GM15510 (cell line): ENCODE data around the gene NEDD4L.

Source experiments
- POLR2A ChIP-seq: IDR thresholded peaks from 3 replicates; pipeline ENCODE4 v1.6.1; 2011; ENCODE audit warnings: borderline replicate concordance; ENCODE audit not compliant: insufficient read length; ENCODE audit errors: extremely low read depth

NEDD4L gene

DNA sequence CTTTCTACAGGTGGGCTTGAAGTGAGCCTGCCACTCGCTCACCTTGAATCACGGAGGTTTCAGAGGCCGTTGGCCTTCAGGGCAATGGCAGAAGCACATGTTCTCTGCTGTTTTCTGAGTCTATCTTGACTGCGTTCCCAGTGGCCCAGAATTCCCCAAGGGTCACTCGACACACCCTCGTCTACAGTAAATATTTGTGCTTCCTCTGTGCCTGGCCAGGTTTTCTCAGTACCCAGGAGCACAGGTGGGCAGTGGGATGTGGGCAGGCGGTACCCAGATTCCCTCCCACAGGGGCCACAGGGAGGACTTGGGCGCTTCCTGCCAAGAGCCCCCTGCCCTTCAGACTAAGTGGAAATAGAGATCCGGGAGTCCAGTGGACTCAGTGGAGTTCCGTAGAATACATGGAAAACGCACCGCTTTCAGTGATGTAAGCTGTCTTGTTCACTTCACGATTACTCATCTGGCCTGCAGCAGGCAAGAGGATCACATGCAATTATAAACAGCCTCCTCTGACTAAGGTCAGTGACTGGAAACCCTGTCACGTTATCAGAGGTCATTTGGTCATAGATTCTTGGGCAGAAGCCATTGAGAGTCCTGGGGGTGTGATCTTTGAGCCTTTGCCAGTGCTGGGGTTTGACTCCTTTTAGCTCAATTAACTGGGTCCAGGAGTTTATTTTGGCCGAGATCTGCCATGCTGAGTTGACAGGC lies 179.8 kb downstream of the NEDD4L start:
- TF ChIP-seq POLR2A, result no peak

DNA sequence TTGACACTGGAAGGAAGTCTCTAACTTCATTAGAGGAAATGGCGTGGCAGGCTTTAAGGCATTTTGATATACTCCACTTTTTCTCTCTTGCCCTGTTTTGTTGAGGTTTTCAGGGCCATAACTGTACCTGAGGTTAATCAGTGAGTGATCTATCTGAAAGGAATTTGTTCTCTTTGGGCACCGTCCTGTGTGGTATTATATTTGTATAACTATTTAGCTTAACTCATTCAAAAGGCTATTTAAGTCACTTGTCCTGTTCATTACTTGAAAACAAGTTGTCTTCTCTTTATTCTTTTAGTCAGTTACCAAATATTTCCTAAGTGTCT lies 180.4 kb downstream of the NEDD4L start:
- TF ChIP-seq POLR2A, result no peak

DNA sequence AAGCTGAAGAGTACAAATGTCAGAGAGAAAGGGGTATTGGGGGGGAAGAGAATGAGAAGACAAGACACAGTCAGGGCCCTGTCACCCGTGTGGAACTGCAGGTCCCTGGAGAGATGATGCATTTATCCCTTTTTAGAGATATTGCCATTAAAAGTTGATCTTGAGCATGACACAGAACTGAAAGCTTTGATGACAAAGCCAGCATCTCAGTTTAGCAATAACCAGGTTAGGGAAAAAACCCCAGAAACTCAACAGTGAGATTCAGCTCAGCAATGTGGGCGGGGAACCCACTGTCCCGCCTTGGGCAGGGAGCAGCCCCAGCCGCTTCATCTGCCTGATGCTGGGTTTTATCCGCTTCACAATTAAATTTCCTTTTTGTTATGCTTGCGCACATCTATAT lies 181.1 kb downstream of the NEDD4L start:
- no peak for TF ChIP-seq POLR2A

DNA sequence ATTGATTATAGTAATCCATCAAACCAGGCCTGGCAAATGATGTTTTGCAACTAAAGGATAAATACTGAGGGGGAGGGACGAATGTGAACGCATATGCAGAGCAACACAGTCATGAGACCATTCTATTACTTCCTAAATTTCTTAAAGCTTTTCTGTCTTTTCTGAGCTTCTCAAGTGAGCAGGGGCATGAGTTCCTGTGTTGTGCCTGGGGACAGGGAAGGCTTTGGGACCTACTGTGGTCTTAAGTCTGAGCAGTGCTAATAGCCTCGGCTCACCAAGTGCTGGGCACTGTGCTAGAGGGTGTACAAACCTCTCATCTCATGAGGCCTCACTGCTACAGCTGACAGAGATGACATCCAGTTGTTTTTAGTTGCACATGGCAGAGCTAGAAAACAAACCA lies 182.4 kb downstream of the NEDD4L start:
- TF ChIP-seq POLR2A, result no peak

DNA sequence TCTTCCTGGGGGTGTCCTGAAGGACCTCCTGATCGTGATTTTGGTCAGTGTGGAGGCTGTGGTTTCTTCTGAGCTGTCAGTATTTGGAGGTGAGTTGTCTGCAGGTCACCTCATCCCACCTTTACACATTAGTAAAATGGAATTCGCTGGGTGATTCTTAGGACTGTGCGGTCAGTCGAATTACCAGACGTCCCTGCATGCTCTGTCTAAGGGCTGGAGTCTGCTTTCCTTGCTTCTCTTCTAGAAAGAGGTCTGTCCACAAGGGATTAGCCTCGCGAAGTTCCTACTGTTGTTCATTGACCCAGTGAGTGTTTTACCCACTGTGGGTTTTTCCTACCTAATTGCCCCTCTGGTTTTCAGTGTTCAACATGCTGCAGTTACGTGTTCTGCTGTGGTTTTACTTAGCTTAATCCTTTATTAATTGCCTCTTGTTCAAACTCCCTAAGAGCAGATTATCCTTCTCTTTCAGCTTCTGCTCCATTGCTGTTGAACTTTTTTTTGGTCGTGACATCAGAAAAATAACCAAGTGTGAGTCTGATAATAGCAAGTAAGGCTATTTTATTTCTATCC lies 183.4 kb downstream of the NEDD4L start:
- TF ChIP-seq POLR2A, result no peak

DNA sequence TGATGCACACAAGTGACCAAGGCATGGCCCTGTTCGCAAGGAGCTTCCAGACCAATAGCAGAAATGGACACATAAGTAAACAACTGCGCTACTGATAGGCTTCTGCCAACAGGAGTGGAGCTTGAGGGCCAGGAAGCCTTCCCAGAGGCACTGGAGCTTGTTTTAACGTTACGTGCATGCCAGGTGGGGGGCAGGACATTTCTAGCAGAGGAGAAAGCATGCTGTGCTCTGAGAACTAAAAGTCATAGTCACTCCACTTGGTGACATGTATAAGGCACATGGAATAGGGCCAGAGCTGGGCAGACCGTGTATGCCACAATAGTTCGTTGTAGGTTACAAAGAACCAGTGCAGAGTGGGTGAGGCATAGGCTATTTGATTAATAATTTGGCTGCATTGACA lies 184.2 kb downstream of the NEDD4L start:
- TF ChIP-seq POLR2A, result no peak

DNA sequence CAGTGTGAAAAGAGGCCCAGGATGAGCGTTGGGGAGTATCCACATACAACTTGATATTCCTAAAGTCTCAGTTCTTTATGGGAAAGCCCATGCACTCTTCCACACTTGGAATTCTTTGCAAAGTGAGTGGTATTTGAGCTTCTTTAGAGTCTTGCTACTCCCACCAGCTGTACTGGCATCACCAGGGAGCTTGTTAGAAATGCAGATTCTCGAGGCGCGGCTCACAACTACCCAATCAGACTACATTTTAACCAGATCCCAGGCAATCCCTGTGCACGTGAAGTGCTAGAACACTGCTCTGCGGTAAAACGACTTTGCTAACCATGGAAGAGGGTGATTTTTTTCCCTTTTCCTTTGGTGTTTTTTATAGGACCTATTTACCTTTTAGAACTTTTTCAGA lies 184.7 kb downstream of the NEDD4L start:
- TF ChIP-seq POLR2A, result no peak

DNA sequence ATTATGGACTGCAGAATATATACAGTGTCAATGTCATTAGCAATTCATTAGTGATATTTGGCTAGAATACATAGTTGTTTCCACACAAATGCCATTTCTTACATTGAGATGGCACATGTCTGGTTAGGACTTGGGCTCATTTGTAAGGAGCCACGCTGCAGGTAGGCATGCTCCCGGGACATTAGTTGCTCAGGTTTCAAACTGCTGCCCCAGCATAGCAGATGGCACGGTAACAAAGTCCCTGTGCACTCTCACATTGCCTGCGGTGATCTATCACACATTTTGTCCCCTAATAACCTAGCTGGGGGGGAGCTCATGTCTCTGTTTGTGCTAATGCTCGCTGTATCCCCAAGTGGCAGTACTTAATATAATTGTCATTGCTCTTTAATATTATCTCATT lies 185.1 kb downstream of the NEDD4L start:
- TF ChIP-seq POLR2A, result no peak

DNA sequence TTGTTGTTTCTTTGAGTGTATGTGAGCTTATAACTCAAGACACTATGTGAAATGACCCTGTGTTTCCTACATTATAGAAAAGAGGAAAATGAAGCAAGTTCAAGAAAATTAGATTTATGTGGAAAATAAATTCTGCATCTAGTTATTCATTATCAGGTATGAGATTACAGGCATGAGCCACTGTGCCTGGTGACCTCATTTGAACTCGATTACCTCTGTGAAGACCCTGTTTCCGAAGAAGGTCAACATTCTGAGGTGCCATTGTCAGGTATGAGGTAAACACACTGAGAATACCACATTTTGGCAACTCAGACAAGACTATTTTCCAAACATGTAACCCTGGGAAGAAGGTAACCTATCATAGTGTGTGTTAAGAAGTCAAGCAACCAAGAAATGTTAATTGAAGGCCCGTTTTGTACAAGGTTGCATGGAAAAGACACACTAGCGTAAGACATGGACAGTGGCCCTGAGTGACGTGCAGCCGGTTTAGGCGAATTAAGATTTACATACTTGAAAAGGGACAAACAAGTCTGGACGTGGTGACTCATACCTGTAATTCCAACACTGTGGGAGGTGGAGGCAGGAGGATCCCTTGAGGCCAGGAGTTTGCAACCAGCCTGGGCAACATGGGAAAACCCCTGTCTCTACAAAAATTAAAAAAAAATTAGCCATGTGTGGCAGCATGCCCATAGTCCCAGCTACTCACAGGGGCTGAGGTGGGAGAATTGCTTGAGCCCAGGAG lies 186.6 kb downstream of the NEDD4L start:
- no peak for TF ChIP-seq POLR2A

DNA sequence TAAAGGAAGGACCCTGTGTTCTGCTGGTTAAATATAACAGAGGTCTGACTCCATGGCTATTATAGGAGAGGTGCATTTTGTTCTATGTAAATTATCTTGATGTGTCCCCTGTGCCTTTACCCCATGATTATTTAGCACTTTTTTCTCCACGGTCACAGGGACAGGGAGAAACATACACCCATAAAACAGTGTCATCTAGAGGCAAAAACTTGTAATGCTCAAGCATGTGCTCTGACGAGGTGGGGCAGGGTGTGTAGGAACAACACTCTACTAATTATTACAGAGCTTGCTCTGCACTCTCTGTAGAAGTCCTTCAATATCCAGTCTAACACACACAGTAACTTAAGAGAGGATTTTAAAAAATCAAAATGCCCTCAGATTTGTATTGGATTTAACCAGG lies 187.9 kb downstream of the NEDD4L start:
- no peak for TF ChIP-seq POLR2A

DNA sequence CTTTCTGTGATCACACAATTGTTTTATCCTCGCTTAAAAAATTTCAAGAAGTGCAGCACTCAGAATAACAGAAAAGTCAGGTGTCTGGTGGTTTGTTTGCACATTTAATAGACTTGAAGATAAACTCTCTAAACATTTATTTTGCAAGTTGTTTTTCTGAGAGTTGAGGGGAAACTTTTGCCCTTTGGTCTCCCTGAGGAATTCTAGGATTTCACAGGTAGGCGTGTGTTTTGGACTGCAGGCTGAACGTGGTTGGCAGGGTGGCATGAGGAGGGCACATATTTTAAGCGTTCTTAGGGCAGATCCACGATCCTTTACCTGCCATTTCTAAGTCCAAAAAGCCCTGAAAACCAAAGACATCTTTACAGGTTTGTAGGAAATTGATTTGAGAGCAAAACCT lies 188.6 kb downstream of the NEDD4L start:
- no peak for TF ChIP-seq POLR2A

DNA sequence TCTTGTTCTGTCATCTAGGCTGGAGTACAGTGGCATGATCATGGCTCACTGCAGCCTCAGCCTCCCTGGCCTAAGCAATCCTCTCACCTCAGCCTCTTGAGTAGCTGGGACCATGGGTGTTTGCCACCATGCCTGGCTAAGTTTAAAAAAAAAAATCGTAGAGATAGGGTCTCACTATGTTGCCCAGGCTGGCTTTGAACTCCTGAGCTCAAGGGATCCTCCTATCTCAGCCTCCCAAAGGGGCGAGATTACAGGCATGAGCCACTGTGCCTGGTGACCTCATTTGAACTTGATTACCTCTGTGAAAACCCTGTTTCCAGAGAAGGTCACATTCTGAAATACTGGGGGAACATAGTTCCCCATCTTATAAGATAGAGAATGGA lies 190.3 kb downstream of the NEDD4L start:
- TF ChIP-seq POLR2A, result no peak

DNA sequence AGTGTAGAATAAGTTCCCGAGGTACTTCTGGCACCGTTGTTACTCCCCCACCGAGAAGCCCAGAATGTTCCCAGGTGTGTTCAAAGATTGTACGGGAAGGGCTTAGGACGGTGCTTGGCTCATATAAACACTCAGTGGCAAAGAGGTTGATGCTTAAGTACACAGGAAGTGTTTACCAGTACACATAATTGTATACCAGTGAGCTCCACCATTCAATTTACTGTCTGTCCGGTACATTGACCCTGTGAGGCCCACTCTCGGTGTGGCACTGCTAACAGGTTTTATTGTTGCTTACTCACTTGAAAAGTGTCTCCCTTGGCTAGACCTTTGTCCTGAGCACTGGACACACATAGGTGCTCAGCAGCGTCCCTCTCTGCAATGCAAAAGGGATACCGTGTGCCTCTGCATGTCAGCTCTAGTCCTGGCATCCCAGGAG lies 191.0 kb downstream of the NEDD4L start:
- TF ChIP-seq POLR2A, result no peak

DNA sequence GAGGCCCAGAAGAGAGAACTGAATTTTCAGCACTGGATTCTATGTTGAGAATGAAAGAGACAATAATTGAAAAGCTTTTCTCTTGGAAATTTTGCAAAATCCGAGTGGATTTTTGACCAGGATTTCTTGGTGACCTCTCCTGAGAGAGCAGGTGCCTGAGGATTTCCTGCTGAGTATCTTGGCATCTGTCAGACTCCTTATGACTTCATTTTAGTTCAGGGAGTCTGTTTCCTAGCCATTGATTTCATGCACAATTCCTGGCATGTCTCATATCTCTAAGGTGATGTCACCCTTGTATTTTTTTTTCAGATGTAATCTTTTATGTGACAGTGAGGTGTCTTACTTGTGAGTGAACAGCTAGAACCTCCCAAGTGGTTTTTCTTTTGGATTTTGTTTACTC lies 195.9 kb downstream of the NEDD4L start:
- TF ChIP-seq POLR2A, result no peak

DNA sequence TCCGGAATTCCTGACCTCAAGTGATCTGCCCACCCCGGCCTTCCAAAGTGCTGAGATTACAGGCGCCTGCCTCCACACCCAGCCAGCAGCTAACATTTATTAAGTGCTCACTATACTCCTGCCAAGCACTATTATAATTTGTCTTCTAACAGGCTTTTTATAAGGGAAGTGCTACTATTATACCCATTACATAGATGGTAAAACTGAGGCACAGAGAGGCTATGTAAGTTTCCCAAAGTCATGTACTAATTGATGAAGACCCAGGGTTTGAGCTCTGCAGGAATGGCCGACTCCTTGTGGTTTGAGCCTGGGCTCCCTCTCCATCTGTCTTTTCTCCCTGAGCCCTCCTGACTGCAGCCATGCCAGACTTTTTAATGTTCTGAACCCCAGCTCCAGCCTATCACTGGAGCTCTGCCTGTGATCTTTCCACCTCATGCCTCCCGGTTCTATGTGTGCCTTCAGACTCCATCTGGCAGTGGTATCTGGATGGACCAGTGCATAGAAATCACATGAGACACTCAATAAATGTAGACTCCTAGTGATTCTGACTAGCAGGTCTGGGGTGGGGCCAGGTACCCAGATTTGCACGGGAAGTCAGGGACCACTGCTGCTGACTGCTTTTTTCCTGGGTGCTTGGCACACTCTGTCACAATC lies 197.1 kb downstream of the NEDD4L start:
- no peak for TF ChIP-seq POLR2A

DNA sequence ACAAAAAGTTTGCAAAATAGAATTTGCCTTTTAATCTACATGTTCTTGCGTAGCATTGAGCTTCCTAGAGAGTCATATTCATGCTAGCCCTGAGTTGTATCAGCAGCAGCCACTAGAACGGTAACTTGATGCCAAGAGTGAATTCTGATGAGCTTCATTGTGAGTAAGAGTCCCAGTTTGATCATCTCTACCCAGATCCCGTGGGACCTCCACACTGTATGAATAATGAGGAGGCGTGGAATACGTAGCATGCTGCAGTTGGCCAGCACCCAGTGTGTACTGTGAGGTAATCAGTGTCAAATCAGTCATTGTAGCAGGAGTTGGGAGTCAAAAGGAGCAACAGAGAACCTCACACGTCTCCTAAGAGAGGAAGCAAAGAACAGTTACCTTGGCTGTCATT lies 197.9 kb downstream of the NEDD4L start:
- no peak for TF ChIP-seq POLR2A

DNA sequence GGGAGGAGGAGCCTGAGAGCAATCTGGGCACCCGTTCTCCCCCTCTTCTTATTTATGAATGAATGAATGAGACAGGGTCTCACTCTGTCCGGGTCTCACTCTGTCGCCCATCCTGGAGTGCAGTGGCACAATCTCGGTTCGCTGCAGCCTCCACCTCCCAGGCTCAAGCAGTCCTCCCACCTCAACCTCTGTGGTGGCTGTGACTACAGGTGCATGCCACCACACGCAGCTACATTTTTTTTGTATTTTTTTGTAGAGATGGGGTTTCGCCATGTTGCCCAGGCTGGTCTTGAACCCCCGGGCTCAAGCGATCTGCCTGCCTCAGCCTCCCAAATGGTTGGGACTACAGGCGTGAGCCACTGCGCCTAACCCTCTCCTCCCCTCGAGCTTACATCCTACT lies 198.4 kb downstream of the NEDD4L start:
- no peak for TF ChIP-seq POLR2A

DNA sequence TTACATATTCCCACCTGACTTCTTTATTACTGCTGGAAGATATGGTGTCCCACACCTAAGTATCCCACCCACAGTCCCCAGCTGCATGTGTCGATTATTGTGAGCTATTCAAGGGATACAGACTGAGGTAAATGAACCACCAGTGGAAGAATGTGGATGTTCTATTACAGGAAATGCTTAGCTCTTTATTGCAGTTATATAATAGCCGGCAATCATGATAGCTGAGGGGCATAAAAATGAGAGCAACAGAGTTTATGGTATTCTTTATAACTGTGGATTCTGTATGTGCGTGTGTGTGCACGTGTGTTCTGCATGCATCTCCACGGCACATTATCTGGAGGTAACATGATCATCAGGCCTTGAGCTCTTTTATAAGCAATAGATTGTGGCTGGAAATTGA lies 198.9 kb downstream of the NEDD4L start:
- no peak for TF ChIP-seq POLR2A
